SK-N-SH (cell line): ENCODE results near the gene LRTM1. TPM values are rescaled to one million over a fixed set of nuclear protein-coding genes. Genes with fewer than 3 reads are reported as not detected.

Experiments used
- CTCF ChIA-PET: fragments of 300-600, 350-600 bp; formaldehyde crosslinking; extraction: SDS; loops from one replicate; lab custom pipeline; 2021; lab: Yijun Ruan, JAX
- POLR2A ChIA-PET: fragments of 350-600 bp; sonication (Branson Sonifier 250); formaldehyde crosslinking; extraction: SDS; loops from one replicate; lab custom pipeline; 2020; ENCODE audit warnings: antibody characterized with exemption, inconsistent platforms; lab: Yijun Ruan, JAX
- DNase-seq: peaks from one replicate; pipeline ENCODE4 v3.0.0; 2012
- H2AFZ ChIP-seq: fragments of 200-600 bp; sonication (generic); 2 replicates; pipeline ENCODE4 v1.8.1; 2016; ENCODE audit warnings: antibody characterized with exemption, mild to moderate bottlenecking, low read depth
- H3F3A ChIP-seq: fragments of 200-600 bp; sonication (generic); replicated peaks from 2 replicates; pipeline ENCODE3; 2016; ENCODE audit warnings: antibody characterized with exemption, mild to moderate bottlenecking; ENCODE audit not compliant: insufficient read depth
- H3K27ac ChIP-seq, 2 experiments: fragments of 200-500 bp in 1 of 2; fragments of 200-600 bp in 1 of 2; sonication (Bioruptor generic) in 1 of 2; sonication (generic), shearing (Covaris generic) in 1 of 2; 2 replicates each; pipeline versions ENCODE4 v1.5.1 to v1.6.1; 2014 to 2016; ENCODE audit warnings: low read depth in 2 of 2, inconsistent platforms in 1 of 2, low read length in 1 of 2, mild to moderate bottlenecking in 1 of 2, mixed read lengths in 1 of 2
- H3K27me3 ChIP-seq: fragments of 200-600 bp; sonication (generic), shearing (Covaris generic); 2 replicates; pipeline ENCODE4 v1.6.1; 2016; ENCODE audit warnings: mixed run types; ENCODE audit not compliant: insufficient read depth
- H3K36me3 ChIP-seq, 2 experiments: fragments of 200-500 bp in 1 of 2; fragments of 200-600 bp in 1 of 2; sonication (Bioruptor generic) in 1 of 2; sonication (generic) in 1 of 2; replicated peaks in 1 of 2; 2 replicates each; pipeline versions ENCODE3 to v1.5.1; 2014 to 2016; ENCODE audit warnings: low read length in 1 of 2, mild to moderate bottlenecking in 1 of 2; ENCODE audit not compliant: insufficient read depth in 2 of 2, control insufficient read depth in 1 of 2
- H3K4me1 ChIP-seq, 2 experiments: fragments of 200-500 bp in 1 of 2; fragments of 200-600 bp in 1 of 2; sonication (Bioruptor generic) in 1 of 2; sonication (generic), shearing (Covaris generic) in 1 of 2; 2 replicates each; pipeline versions ENCODE4 v1.5.1 to v1.6.1; 2014 to 2016; ENCODE audit warnings: low read depth in 1 of 2, low read length in 1 of 2, mixed run types in 1 of 2; ENCODE audit not compliant: insufficient read depth in 2 of 2, control insufficient read depth in 1 of 2
- H3K4me2 ChIP-seq: fragments of 200-600 bp; sonication (generic), shearing (Covaris generic); 2 replicates; pipeline ENCODE4 v1.6.1; 2017; ENCODE audit warnings: mixed run types
- H3K4me3 ChIP-seq, 2 experiments: fragments of 200-500 bp in 1 of 2; fragments of 200-600 bp in 1 of 2; sonication (Bioruptor generic) in 1 of 2; sonication (generic), shearing (Covaris generic) in 1 of 2; 2 replicates each; pipeline versions ENCODE4 v1.5.1 to v1.8.1; 2014 to 2016; ENCODE audit warnings: low read depth in 2 of 2, inconsistent platforms in 1 of 2, low read length in 1 of 2, mild to moderate bottlenecking in 1 of 2, mixed read lengths in 1 of 2, moderate library complexity in 1 of 2
- H3K79me2 ChIP-seq: fragments of 200-600 bp; sonication (generic); 2 replicates; pipeline ENCODE4 v1.8.1; 2017; ENCODE audit warnings: mild to moderate bottlenecking; ENCODE audit not compliant: insufficient read depth
- H3K9ac ChIP-seq: fragments of 200-600 bp; sonication (generic); 2 replicates; pipeline ENCODE4 v1.6.1; 2017; ENCODE audit warnings: mixed run types
- H3K9me2 ChIP-seq: fragments of 200-600 bp; sonication (generic); 2 replicates; pipeline ENCODE4 v1.6.1; 2017; ENCODE audit warnings: mixed run types
- H3K9me3 ChIP-seq: fragments of 200-600 bp; sonication (generic); 2 replicates; pipeline ENCODE4 v1.6.1; 2017; ENCODE audit warnings: mixed run types, mild to moderate bottlenecking, moderate library complexity
- H4K20me1 ChIP-seq: fragments of 200-600 bp; sonication (generic); 2 replicates; pipeline ENCODE4 v1.6.1; 2017; ENCODE audit warnings: mild to moderate bottlenecking, mixed run types; ENCODE audit not compliant: insufficient read depth
- CHD2 ChIP-seq: fragments of 150-350 bp; IDR thresholded peaks from 2 replicates; pipeline ENCODE4 v1.6.1; 2018; ENCODE audit warnings: low read length; ENCODE audit not compliant: partially characterized antibody
- ELF1 ChIP-seq: IDR thresholded peaks from 2 replicates; pipeline ENCODE4 v1.4.0; 2012
- FOSL2 ChIP-seq: IDR thresholded peaks from 2 replicates; pipeline ENCODE4 v1.4.0; 2012; ENCODE audit warnings: low read depth, mild to moderate bottlenecking, moderate library complexity, borderline replicate concordance
- MXI1 ChIP-seq: IDR thresholded peaks from 2 replicates; pipeline ENCODE4 v1.6.1; 2012; ENCODE audit warnings: mild to moderate bottlenecking, low read depth, low read length, improper control_type of control experiment
- NRF1 ChIP-seq: IDR thresholded peaks from 2 replicates; pipeline ENCODE4 v1.6.1; 2012; ENCODE audit warnings: low read depth, mild to moderate bottlenecking, low read length
- RCOR1 ChIP-seq: fragments of 150-350 bp; IDR thresholded peaks from 2 replicates; pipeline ENCODE4 v1.6.1; 2017; ENCODE audit warnings: antibody characterized with exemption, low read length
- RFX5 ChIP-seq: IDR thresholded peaks from 2 replicates; pipeline ENCODE4 v1.6.1; 2012; ENCODE audit warnings: mild to moderate bottlenecking, improper control_type of control experiment, low read length
- SIN3A ChIP-seq: IDR thresholded peaks from 2 replicates; pipeline ENCODE4 v1.6.1; 2012; ENCODE audit warnings: low read depth, mild to moderate bottlenecking, low read length, moderate library complexity, borderline replicate concordance
- SMC3 ChIP-seq: IDR thresholded peaks from 2 replicates; pipeline ENCODE4 v1.6.1; 2012; ENCODE audit warnings: low read depth, low read length, improper control_type of control experiment
- TAF1 ChIP-seq: IDR thresholded peaks from 2 replicates; pipeline ENCODE4 v1.6.1; 2012; ENCODE audit warnings: low read depth, mild to moderate bottlenecking, low read length, moderate library complexity, borderline replicate concordance
- TEAD4 ChIP-seq: IDR thresholded peaks from 2 replicates; pipeline ENCODE4 v1.4.0; 2012; ENCODE audit warnings: mild to moderate bottlenecking, borderline replicate concordance; ENCODE audit not compliant: insufficient read depth
- WGBS: methylation state at CpG from one replicate; pipeline ENCODE4 v1.1.6; 2017; ENCODE audit warnings: low lambda C conversion rate; 5-methylcytosine and 5-hydroxymethylcytosine counted together
- polyA plus RNA-seq, 3 experiments: library from polyadenylated mRNA; depleted of rRNA; stranded (reverse); fragments of >200 nt; gene quantifications; 2 replicates each; pipeline ENCODE4 v1.2.3, GENCODE V29; 2012
- TF ChIP-seq, protein P1 (sequence below): IDR thresholded peaks from 2 replicates; pipeline ENCODE4 v1.4.0; 2012; ENCODE audit warnings: low read depth, borderline replicate concordance
- TF ChIP-seq, protein P2 (sequence below): IDR thresholded peaks from 2 replicates; pipeline ENCODE4 v1.6.1; 2012; ENCODE audit warnings: mild to moderate bottlenecking, low read depth, low read length, moderate library complexity
- TF ChIP-seq, protein P3 (sequence below): fragments of 150-350 bp; IDR thresholded peaks from 2 replicates; pipeline ENCODE4 v1.6.1; 2016; ENCODE audit warnings: mild to moderate bottlenecking, low read depth, low read length
- TF ChIP-seq, protein P4 (sequence below): fragments of 150-350 bp; IDR thresholded peaks from 2 replicates; pipeline ENCODE4 v1.6.1; 2017; ENCODE audit warnings: antibody characterized with exemption, low read length, low read depth, borderline replicate concordance

LRTM1 gene
- polyA plus RNA-seq, 1 of the 3 experiments (the other 2 are of a cell fraction), result 0.03 TPM

DNA sequence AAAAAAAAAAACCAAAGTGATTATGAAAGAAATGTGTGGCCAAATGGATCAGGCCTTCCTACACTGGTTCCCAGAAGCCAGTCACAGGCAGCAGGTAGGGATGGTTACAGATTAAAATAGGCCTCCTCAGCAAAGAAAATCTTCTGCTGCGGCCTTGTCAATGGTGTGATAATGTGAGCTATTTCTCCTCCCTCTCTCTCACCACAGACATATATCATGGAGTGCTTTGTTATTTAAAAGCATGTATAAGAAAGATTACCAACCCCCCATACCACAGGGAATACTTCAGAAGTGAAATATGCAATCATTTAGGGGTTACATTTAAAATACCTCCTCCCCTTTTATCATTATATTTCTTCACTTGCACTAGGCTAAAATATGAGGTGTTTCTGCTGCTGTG, 32.2 kb upstream of the LRTM1 start:
- Histone ChIP-seq H3K27me3 (no peaks in the 10 kb centered on the region), H3K9me2 (no peaks in the 10 kb centered on the region), H4K20me1 (no peaks in the 10 kb centered on the region), H3K4me3 (no peak overlapping the region), H3K36me3 (no peaks in the 10 kb centered on the region), H3K9ac (no peak overlapping the region), H3K79me2 (no peaks in the 10 kb centered on the region), H3F3A (peaks cover 5% of the 10 kb centered on the region), H3K4me2 (no peak overlapping the region), H3K27ac (peak overlapping the region in 1 of 2 experiments; percentile 24; a peak in 2 of 4 replicates), H2AFZ (peak overlapping the region; percentile 36; the same call in 1 of the 2 replicates), H3K4me1 (peaks cover 0 to 15% of the 10 kb centered on the region in 2 experiments; a peak in 3 of 4 replicates), H3K9me3 (no peaks in the 10 kb centered on the region)
- no peak for TF ChIP-seq CHD2
- no peak for TF ChIP-seq TAF1
- no peak for TF ChIP-seq RCOR1
- TF ChIP-seq, protein P1, sequence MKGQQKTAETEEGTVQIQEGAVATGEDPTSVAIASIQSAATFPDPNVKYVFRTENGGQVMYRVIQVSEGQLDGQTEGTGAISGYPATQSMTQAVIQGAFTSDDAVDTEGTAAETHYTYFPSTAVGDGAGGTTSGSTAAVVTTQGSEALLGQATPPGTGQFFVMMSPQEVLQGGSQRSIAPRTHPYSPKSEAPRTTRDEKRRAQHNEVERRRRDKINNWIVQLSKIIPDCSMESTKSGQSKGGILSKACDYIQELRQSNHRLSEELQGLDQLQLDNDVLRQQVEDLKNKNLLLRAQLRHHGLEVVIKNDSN, result no peak
- TF ChIP-seq, protein P2, sequence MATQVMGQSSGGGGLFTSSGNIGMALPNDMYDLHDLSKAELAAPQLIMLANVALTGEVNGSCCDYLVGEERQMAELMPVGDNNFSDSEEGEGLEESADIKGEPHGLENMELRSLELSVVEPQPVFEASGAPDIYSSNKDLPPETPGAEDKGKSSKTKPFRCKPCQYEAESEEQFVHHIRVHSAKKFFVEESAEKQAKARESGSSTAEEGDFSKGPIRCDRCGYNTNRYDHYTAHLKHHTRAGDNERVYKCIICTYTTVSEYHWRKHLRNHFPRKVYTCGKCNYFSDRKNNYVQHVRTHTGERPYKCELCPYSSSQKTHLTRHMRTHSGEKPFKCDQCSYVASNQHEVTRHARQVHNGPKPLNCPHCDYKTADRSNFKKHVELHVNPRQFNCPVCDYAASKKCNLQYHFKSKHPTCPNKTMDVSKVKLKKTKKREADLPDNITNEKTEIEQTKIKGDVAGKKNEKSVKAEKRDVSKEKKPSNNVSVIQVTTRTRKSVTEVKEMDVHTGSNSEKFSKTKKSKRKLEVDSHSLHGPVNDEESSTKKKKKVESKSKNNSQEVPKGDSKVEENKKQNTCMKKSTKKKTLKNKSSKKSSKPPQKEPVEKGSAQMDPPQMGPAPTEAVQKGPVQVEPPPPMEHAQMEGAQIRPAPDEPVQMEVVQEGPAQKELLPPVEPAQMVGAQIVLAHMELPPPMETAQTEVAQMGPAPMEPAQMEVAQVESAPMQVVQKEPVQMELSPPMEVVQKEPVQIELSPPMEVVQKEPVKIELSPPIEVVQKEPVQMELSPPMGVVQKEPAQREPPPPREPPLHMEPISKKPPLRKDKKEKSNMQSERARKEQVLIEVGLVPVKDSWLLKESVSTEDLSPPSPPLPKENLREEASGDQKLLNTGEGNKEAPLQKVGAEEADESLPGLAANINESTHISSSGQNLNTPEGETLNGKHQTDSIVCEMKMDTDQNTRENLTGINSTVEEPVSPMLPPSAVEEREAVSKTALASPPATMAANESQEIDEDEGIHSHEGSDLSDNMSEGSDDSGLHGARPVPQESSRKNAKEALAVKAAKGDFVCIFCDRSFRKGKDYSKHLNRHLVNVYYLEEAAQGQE, result no peak
- TF ChIP-seq, protein P3, sequence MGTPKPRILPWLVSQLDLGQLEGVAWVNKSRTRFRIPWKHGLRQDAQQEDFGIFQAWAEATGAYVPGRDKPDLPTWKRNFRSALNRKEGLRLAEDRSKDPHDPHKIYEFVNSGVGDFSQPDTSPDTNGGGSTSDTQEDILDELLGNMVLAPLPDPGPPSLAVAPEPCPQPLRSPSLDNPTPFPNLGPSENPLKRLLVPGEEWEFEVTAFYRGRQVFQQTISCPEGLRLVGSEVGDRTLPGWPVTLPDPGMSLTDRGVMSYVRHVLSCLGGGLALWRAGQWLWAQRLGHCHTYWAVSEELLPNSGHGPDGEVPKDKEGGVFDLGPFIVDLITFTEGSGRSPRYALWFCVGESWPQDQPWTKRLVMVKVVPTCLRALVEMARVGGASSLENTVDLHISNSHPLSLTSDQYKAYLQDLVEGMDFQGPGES, result no peak
- no peak for TF ChIP-seq NRF1
- TF ChIP-seq MXI1, result no peak
- TF ChIP-seq, protein P4, sequence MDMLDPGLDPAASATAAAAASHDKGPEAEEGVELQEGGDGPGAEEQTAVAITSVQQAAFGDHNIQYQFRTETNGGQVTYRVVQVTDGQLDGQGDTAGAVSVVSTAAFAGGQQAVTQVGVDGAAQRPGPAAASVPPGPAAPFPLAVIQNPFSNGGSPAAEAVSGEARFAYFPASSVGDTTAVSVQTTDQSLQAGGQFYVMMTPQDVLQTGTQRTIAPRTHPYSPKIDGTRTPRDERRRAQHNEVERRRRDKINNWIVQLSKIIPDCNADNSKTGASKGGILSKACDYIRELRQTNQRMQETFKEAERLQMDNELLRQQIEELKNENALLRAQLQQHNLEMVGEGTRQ, result no peak
- TF ChIP-seq TEAD4, result no peak
- no peak for TF ChIP-seq RFX5
- TF ChIP-seq FOSL2, result no peak
- no peak for TF ChIP-seq ELF1
- TF ChIP-seq SIN3A, result no peak
- TF ChIP-seq SMC3, result no peak
- POLR2A ChIA-PET, result no interaction called here
- CTCF ChIA-PET, result interaction anchor here (1.4 kb wide), 1 partner anchor 20 kb away, joined by 4 read pairs; no protein-coding TSS in a partner anchor
- no peak for DNase-seq
- 92% methylated on average over 1 of the region's 1 CpG for WGBS
